Kidney (tissue), 14 donors: Measurements from ENCODE around the gene RPTOR. TPM values are rescaled to one million over a fixed set of nuclear protein-coding genes. Genes with fewer than 3 reads are reported as not detected.
A peak's percentile ranks its signal among the peaks of the same experiment; 100 is the strongest.

Experiments
- DNase-seq, 5 donors: peaks; one replicate each; pipeline ENCODE4 v3.0.0-alpha.2; 2013 to 2020
- FAIRE-seq: peaks from 2 replicates; lab custom pipeline; 2012; peaks lifted over from hg19 to GRCh38; lab: Jason Lieb, UNC
- H3K27ac ChIP-seq, 2 donors: one replicate each; pipeline ENCODE4 v1.7.0; 2013; ENCODE audit warnings: low read depth in 2 of 2, low read length in 2 of 2, inconsistent platforms in 1 of 2
- H3K27me3 ChIP-seq: one replicate; pipeline ENCODE4 v1.7.1; 2013; ENCODE audit warnings: low read length, inconsistent platforms; ENCODE audit not compliant: control insufficient read depth, insufficient read depth
- H3K36me3 ChIP-seq, 3 donors: one replicate each; pipeline versions ENCODE4 v1.7.0 to v1.7.1; 2013; ENCODE audit warnings: low read length in 3 of 3, control low read depth in 1 of 3, inconsistent platforms in 1 of 3; ENCODE audit not compliant: insufficient read depth in 3 of 3, control insufficient read depth in 2 of 3
- H3K4me1 ChIP-seq, 3 donors: one replicate each; pipeline versions ENCODE4 v1.7.0 to v1.7.1; 2013; ENCODE audit warnings: low read length in 3 of 3, inconsistent platforms in 1 of 3, low read depth in 1 of 3; ENCODE audit not compliant: control insufficient read depth in 2 of 3, insufficient read depth in 2 of 3
- H3K4me3 ChIP-seq, 3 donors: one replicate each; pipeline versions ENCODE4 v1.7.0 to v1.8.1; 2013; ENCODE audit warnings: low read length in 3 of 3, control low read depth in 1 of 3, inconsistent platforms in 1 of 3
- H3K9ac ChIP-seq, 3 donors: one replicate each; pipeline versions ENCODE4 v1.7.0 to v1.7.1; 2013; ENCODE audit warnings: low read length in 3 of 3, control low read depth in 1 of 3, inconsistent platforms in 1 of 3
- H3K9me3 ChIP-seq, 3 donors: one replicate each; pipeline versions ENCODE4 v1.7.0 to v1.7.1; 2013; ENCODE audit warnings: low read length in 3 of 3, control low read depth in 1 of 3, inconsistent platforms in 1 of 3; ENCODE audit not compliant: control insufficient read depth in 2 of 3, insufficient read depth in 1 of 3
- intact Hi-C: fragments of 100-400 bp; cut with DNase I; formaldehyde crosslinking; loops from one replicate; pipeline ENCODE4 v1.11.1; 2022
- polyA plus RNA-seq: library from polyadenylated mRNA; stranded (reverse); fragments of 350-450 nt; fragmentation: Illumina TruSeq; extraction: RNeasy Lipid Tissue Mini Kit (QIAGEN cat#74804); gene quantifications from one replicate; pipeline ENCODE4 v1.2.3, GENCODE V29; 2014; ENCODE audit warnings: low read depth, low replicate concordance; ENCODE audit not compliant: insufficient read depth
- total RNA-seq: library from RNA; stranded (reverse); fragmentation: NEBNext Ultra II Directional; extraction: Animal tissue kit (Norgen Biotek cat#: 25700); gene quantifications from one replicate; pipeline ENCODE4 v1.2.1, GENCODE V29; 2021
- TF ChIP-seq, protein P1 (sequence below): IDR thresholded peaks from 3 replicates; pipeline ENCODE4 v1.5.1; 2012; ENCODE audit warnings: mild to moderate bottlenecking, moderate library complexity, borderline replicate concordance; ENCODE audit not compliant: insufficient read depth; ENCODE audit errors: extremely low read depth
- donor health status: control.
- donor health status: control.
- donor health status: control.
- donor health status: control.
- donor health status: control.
- donor health status: DM: yes; HTN: yes; CAD: no.
- donor health status: Normal renal cell carcinoma (clear cell type).

Gene RPTOR
- total and polyA plus RNA-seq, 2 donors from 2014 or later: 5.5 to 37.6 TPM

DNA sequence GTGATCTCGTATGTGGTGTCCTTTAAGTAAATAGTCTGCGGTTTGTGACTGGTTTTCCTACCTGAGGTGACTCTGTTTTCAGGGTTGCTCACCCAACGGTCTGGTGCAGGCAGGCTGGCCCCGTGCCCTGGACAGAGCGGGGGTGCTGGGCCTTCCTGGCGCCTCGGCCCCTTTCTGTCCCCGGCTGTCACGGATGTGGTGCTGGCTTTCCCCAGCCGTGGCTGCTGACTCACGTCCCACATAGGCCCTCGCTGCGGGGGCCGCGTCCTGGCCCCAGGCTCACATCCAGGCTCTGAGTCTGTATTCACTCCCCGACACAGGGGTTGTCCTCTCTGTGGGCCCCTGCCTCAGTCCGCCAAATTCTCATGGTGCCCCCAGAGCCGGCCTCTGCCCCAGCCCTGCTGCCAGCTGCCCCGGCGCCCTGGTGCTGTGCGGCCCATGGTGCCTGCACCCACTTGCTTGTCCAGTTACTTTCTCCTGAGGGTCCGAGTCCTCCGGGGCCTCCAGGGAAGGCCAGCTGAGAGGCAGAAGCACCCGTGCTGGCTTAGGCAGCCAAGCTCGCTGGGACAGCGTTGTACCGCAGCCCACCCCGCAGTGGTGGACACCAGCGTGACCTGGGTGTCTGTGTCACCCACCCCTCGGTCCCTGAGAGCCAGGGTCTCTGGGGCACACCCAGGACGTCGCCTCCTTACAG lies 452.9 kb downstream of the RPTOR start:
- TF ChIP-seq, protein P1, sequence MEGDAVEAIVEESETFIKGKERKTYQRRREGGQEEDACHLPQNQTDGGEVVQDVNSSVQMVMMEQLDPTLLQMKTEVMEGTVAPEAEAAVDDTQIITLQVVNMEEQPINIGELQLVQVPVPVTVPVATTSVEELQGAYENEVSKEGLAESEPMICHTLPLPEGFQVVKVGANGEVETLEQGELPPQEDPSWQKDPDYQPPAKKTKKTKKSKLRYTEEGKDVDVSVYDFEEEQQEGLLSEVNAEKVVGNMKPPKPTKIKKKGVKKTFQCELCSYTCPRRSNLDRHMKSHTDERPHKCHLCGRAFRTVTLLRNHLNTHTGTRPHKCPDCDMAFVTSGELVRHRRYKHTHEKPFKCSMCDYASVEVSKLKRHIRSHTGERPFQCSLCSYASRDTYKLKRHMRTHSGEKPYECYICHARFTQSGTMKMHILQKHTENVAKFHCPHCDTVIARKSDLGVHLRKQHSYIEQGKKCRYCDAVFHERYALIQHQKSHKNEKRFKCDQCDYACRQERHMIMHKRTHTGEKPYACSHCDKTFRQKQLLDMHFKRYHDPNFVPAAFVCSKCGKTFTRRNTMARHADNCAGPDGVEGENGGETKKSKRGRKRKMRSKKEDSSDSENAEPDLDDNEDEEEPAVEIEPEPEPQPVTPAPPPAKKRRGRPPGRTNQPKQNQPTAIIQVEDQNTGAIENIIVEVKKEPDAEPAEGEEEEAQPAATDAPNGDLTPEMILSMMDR: no peak
- peaks cover 0 to 24% (median 7%) of the 10 kb centered on the region in 3 donors for H3K36me3 ChIP-seq
- no peaks in the 10 kb centered on the region for H3K27me3 ChIP-seq
- FAIRE-seq (no peak), DNase-seq (peak in 1 of 5 donors; percentile 73)
- H3K9ac ChIP-seq: no peak overlapping the region
- H3K9me3 ChIP-seq: no peaks in the 10 kb centered on the region
- no peak overlapping the region for H3K27ac ChIP-seq
- peaks cover 0 to 19% (median 4%) of the 10 kb centered on the region in 3 donors for H3K4me1 ChIP-seq
- intact Hi-C loops: no loop called here
- H3K4me3 ChIP-seq: no peak overlapping the region

DNA sequence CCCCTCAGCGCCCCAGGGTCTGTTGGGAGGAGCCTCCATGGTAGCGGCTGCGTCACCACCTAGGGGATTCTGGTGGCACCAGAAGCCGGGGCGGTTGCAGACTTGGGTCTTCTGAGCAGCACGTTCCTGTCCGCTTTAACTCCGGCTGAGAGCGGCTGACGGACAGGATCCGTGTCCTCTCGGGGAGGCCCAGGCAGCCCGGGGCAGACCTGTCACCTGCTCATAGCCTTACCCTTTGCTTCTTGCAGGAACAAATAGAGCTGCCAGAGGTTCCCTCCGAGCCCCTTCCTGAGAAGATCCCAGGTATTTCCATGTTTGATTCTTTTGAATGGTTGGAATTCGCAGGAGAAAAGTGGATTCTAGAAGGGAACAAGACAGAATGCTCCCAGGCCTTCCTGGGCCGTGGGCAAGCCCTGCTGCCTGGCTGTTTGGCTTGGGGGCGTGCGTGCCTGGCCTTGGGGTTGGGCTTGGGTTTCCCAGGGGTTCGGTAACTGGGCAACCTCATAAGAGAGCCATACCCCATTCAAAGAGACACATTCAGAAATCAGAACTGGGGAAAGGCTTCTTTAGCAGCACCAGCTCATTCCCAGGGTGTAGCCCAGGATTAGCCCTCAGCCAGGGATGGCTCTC lies 453.6 kb downstream of the RPTOR start:
- TF ChIP-seq, protein P1: no peak
- Histone ChIP-seq H3K9ac (no peak overlapping the region), H3K4me1 (peaks cover 0 to 12% (median 4%) of the 10 kb centered on the region in 3 donors), H3K27ac (no peak overlapping the region), H3K27me3 (peaks cover under 1% of the 10 kb centered on the region), H3K4me3 (no peak overlapping the region), H3K36me3 (peaks cover 0 to 24% (median 7%) of the 10 kb centered on the region in 3 donors), H3K9me3 (no peaks in the 10 kb centered on the region)
- intact Hi-C loops: no loop called here
- DNase-seq: peak in 1 of 5 donors; percentile 64
- FAIRE-seq: no peak

DNA sequence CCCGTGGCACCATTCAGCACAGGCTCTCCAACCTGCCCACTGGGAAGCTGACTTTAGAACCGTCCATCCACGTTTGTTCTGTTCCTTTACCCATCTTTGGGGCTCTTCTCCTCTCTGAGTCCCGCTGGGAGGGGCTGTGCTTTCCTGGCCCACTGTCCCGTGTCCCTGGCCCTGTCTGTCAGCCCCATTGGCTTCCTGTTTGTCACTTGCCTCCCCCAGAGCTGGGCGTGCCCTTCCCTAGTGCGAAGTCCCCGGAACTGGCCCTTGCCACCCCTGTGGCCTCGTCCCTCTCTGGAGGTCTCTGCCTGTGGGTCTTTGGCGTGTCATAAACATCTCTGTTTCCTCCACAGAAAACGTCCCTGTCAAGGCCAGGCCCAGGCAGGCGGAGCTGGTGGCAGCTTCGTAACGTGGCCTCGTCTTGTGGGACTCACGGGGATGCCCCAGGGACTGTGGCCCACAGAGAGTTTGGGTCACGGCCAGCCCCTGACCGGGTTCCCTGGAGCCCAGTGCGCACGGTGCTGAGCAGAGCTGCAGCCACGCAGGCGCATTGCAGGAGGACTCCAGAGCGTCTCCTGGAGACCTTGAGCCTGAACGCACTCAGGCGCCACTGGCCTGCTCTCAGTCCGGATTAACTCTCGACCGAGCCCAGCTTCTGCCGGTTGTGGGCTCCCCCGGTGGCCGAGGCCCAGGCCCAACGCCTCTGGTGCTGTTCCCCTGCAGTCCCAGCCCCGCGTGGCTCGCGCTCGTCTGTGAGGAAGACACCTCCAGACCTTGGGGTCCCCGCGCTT lies 454.3 kb downstream of the RPTOR start:
- DNase-seq (peak in 1 of 5 donors; percentile 65), FAIRE-seq (no peak)
- peaks cover 5% of the 10 kb centered on the region for H3K27me3 ChIP-seq
- no peak overlapping the region for H3K9ac ChIP-seq
- H3K36me3 ChIP-seq: peaks cover 0 to 24% (median 7%) of the 10 kb centered on the region in 3 donors
- no peaks in the 10 kb centered on the region for H3K9me3 ChIP-seq
- no peak overlapping the region for H3K27ac ChIP-seq
- TF ChIP-seq, protein P1: no peak
- peaks cover 0 to 8% (median 4%) of the 10 kb centered on the region in 3 donors for H3K4me1 ChIP-seq
- intact Hi-C loops: no loop called here
- H3K4me3 ChIP-seq: no peak overlapping the region
